LNCAP (cell line): ENCODE results near the gene SMARCA4.

Experiments used
- TF ChIP-seq, protein P1 (sequence below): fragments of 450-650 bp; IDR thresholded peaks from 2 replicates; pipeline ENCODE4 v1.5.1; 2017; ENCODE audit warnings: mild to moderate bottlenecking

The SMARCA4 gene

DNA sequence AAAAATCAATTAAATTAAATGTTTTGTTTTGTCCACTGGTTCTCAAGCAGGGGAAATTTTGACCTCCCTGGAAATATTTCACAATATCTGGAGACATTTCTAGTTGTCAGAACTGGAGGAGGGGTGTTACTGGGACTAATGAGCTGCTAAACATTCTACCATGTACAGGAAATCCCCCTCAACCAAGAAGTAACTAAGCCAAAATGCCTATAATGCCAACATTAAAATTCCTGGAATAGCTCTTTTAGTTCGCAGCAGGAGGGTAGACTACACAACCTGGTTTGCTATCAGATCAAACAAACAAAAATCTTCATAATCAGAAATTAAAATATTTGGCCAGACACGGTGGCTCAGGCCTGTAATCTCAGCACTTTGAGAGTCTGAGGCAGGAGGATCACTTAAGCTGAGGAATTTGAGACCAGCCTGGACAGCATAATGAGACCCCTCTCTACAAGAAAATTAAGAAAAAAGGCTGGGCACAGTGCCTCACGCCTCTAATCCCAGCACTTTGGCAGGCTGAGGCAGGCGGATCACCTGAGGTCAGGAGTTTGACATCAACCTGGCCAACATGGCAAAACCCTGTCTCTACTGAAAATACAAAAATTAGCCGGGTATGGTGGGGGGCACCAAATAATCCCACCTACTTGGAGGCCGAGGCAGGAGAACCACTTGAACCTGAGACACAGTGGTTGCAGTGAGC lies 13.7 kb upstream of the SMARCA4 start:
- TF ChIP-seq, protein P1, sequence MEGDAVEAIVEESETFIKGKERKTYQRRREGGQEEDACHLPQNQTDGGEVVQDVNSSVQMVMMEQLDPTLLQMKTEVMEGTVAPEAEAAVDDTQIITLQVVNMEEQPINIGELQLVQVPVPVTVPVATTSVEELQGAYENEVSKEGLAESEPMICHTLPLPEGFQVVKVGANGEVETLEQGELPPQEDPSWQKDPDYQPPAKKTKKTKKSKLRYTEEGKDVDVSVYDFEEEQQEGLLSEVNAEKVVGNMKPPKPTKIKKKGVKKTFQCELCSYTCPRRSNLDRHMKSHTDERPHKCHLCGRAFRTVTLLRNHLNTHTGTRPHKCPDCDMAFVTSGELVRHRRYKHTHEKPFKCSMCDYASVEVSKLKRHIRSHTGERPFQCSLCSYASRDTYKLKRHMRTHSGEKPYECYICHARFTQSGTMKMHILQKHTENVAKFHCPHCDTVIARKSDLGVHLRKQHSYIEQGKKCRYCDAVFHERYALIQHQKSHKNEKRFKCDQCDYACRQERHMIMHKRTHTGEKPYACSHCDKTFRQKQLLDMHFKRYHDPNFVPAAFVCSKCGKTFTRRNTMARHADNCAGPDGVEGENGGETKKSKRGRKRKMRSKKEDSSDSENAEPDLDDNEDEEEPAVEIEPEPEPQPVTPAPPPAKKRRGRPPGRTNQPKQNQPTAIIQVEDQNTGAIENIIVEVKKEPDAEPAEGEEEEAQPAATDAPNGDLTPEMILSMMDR = no peak

DNA sequence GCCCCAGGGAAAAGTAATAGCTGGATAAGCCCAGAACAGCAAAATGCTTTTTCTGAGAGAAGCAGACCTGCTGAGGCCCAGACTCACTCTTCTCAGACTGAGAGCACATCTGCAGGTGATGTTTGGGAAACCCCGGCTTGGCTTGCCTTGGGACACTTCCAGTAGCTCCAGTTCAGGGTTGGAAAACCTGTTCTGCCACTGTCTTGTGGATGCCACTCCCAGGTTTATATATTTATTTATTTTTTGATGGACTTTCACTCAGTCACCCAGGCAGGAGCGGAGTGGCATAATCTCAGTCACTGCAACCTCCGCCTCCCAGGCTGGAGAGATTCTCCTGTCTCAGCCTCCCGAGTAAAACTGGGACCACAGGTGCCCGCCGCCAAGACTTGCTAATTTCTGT lies 8.0 kb upstream of the SMARCA4 start:
- TF ChIP-seq, protein P1 = no peak

DNA sequence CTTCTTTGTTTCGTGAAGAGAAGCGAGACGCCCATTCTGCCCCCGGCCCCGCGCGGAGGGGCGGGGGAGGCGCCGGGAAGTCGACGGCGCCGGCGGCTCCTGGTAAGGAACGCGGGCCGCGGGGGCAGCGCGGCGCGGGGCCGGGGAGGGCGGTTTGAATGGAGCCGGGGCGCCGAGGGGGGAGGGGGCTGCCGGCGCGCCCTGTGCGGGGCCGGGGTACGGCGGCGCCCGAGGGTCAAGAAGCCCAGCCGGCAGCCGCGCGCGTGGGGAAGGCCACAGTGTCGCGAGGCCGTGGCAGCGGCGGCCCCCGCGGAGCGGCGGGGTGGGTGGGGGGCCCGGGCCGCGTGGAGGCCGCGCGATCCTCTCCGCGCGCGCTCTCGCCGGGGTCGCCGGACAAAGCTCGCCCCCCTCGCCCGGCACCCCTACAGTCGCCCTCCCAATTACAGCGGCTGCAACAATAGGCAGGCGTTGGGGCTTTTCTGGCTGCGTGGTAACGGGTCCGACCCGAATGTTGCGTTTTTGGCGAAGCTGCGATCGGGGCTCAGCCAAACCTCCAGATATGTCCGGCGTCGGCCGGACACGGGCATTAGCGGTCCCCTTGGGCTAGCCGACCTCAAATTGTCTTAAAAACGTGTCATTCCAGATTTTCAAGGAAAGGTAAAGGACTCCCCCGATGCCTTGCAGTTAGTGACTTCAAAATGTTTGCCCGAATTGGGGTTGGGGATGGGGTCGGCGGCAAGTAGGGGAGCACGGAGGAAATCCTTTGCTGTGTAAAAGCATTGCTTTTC lies 437 bp downstream of the SMARCA4 start:
- TF ChIP-seq, protein P1 = no peak

DNA sequence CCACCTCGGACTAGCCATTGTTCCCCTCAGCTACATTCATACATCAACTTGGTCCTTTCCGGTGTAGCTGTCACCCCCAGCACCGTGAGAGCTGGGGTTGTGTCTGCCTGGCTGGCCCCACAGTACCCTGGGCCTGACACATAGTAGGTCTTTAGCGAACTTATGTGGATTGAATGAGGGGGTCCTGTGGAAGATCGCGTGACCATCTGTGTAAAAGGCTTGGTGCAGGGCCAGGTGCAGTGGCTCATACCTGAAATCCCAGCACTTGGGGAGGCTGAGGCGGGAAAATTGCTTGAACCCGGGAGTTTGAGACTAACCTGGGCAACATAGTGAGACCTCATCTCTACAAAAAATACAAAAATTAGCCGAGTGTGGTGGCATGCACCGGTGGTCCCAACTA lies 2.0 kb downstream of the SMARCA4 start:
- TF ChIP-seq, protein P1 = no peak

DNA sequence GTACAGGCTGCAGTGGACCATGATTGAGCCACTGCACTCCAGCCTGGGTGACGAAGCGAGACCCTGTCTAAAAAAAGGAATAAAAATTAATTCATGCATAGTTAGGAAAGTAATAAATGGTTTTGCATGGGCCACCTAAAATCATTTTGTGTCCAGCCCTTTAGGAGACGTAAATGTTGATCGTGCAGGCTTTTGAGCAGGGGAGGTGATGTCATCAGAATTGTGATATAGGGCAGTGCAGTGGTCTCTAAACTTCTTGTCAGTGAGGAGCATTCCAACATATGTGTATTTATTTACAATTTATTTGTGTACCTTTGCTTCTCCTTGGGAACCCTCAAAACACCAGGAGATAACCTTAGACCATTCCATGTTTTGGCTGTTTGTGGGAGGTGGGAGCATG lies 3.0 kb downstream of the SMARCA4 start:
- TF ChIP-seq, protein P1 = no peak

DNA sequence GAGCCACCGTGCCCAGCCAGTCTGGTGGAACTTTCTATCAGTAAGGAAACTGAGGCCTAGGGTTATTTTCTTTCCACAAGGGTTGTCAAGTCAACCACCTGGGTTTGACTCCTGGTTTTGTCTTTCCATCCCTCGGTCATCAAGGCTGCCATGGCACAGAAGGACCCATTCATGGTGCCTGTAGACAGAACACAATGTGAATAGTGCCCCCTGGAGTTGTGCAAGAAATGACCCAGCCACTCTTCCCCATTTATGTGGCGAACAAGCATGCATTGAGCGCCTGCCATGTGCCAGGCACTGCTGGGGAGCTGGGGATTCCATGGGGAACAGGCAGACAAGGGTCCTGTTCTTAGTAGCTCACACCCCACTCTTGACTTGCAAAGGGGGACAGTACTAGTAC lies 4.1 kb downstream of the SMARCA4 start:
- TF ChIP-seq, protein P1 = no peak

DNA sequence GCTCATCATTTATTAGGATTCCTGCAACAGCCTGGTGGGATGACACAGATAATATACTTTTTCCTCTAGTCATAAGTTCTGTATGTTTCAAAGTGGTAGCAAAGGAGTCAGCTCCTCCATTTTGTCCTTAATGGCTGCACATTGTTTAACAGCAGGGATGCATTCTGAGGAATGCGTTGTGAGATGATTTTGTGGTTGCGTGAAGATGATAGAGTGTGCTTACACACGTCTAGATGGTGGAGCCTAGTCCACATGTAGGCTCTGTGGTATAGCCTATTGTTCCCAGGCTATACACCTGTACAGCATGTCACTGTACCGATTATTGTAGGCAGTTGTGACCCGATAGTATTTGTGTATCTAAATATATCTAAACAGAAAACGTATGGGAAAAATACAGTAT lies 4.6 kb downstream of the SMARCA4 start:
- TF ChIP-seq, protein P1 = no peak
